Liver (tissue), 3 donors: Measurements from ENCODE around the gene PPARA.

Source experiments
- RAD21 ChIP-seq, 2 donors: IDR thresholded peaks; 2 replicates each; pipeline ENCODE4 v1.6.1; 2016; ENCODE audit warnings: antibody characterized with exemption in 2 of 2, mild to moderate bottlenecking in 2 of 2
- TF ChIP-seq, protein P1 (sequence below): fragments of 150-350 bp; IDR thresholded peaks from 2 replicates; pipeline ENCODE4 v1.5.1; 2017; ENCODE audit warnings: improper control_type of control experiment, low read depth, low read length; ENCODE audit not compliant: missing input control
- TF ChIP-seq, protein P2 (sequence below): IDR thresholded peaks from 2 replicates; pipeline ENCODE4 v1.6.1; 2016; ENCODE audit warnings: antibody characterized with exemption
- donor health status: healthy.
- donor health status: healthy.

DNA sequence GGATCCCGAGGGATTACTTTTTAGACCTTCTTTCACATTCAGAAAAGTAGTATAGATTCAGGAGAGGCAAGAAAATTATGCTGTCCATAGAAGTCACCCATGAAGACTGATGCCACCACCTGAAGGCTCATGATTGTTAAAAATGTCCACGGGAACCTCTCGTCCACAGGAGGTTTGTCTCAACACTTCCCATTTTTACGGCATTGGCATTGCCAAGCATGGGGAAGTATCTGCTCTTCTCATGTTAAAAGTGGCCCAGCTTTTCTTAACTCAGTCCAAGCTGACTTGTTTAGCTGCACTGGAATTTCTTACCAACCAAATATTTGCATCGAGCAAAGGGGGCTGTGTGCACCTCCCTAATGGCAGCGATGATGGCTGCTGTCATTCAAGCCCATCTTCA lies 90.2 kb downstream of the PPARA start:
- TF ChIP-seq, protein P1, sequence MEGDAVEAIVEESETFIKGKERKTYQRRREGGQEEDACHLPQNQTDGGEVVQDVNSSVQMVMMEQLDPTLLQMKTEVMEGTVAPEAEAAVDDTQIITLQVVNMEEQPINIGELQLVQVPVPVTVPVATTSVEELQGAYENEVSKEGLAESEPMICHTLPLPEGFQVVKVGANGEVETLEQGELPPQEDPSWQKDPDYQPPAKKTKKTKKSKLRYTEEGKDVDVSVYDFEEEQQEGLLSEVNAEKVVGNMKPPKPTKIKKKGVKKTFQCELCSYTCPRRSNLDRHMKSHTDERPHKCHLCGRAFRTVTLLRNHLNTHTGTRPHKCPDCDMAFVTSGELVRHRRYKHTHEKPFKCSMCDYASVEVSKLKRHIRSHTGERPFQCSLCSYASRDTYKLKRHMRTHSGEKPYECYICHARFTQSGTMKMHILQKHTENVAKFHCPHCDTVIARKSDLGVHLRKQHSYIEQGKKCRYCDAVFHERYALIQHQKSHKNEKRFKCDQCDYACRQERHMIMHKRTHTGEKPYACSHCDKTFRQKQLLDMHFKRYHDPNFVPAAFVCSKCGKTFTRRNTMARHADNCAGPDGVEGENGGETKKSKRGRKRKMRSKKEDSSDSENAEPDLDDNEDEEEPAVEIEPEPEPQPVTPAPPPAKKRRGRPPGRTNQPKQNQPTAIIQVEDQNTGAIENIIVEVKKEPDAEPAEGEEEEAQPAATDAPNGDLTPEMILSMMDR = no peak
- TF ChIP-seq, protein P2, sequence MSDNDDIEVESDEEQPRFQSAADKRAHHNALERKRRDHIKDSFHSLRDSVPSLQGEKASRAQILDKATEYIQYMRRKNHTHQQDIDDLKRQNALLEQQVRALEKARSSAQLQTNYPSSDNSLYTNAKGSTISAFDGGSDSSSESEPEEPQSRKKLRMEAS = no peak
- no peak for TF ChIP-seq RAD21 (IDR thresholded peaks at IDR 0.05)
